DOHH2 (cell line): ENCODE data around the gene NKG7.
A peak's percentile ranks its signal among the peaks of the same experiment; 100 is the strongest.

Experiments
- EZH2phosphoT487 ChIP-seq: fragments of 200-600 bp; sonication (generic); IDR thresholded peaks from 2 replicates; pipeline ENCODE4 v1.6.1; 2017; ENCODE audit warnings: borderline replicate concordance, mild to moderate bottlenecking, antibody characterized with exemption, low read length, moderate library complexity, mixed read lengths
- TF ChIP-seq, protein P1 (sequence below): fragments of 200-600 bp; sonication (generic); IDR thresholded peaks from one replicate; pipeline ENCODE4 v1.5.1; 2014; ENCODE audit warnings: antibody characterized with exemption, mild to moderate bottlenecking, low read depth, low read length; ENCODE audit not compliant: poor library complexity, severe bottlenecking

DNA sequence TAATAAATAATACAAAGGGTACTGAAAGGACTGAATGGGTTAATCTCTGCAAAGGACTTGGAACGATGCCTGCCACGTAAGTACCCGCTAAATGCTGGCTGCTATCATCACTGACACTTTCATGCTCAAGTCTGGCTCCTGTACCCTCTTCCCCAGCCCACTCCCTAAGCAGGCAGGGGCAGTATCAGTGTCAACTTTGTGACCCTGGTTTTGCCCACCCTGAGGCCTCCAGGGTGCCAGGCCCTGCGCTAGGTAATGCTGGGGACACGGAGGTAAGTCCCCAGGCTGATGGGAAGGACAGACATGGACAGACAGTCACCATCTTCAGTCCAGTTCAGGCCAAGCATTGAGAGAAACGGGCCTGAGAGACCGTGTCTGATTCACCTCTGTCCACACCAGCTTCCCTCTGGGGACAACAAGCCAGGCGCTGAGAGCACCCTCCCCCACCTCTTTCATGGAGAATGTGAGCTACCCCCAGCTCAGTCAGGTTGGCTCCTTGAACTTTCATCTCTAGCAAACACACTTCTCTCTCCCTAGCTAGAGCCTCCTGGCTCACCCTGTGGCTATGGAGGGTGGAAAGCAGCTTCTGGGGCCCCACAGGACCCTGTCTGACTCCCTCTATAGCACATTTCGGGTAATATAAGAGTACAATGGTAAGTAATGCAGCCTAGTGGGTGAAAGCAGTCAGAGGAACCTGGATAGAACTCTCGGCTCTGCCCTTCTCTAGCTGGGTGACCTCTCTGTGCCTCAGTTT, 7.1 kb downstream of the NKG7 start:
- TF ChIP-seq, protein P1, sequence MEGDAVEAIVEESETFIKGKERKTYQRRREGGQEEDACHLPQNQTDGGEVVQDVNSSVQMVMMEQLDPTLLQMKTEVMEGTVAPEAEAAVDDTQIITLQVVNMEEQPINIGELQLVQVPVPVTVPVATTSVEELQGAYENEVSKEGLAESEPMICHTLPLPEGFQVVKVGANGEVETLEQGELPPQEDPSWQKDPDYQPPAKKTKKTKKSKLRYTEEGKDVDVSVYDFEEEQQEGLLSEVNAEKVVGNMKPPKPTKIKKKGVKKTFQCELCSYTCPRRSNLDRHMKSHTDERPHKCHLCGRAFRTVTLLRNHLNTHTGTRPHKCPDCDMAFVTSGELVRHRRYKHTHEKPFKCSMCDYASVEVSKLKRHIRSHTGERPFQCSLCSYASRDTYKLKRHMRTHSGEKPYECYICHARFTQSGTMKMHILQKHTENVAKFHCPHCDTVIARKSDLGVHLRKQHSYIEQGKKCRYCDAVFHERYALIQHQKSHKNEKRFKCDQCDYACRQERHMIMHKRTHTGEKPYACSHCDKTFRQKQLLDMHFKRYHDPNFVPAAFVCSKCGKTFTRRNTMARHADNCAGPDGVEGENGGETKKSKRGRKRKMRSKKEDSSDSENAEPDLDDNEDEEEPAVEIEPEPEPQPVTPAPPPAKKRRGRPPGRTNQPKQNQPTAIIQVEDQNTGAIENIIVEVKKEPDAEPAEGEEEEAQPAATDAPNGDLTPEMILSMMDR, result peak; percentile 13
- TF ChIP-seq EZH2phosphoT487, result no peak
